Calu3 (cell line): ENCODE measurements around the gene EVL. TPM values are rescaled to one million over a fixed set of nuclear protein-coding genes. Genes with fewer than 3 reads are reported as not detected.
"Not testable (repeated sequence)": the region's sequence is repeated elsewhere in the genome, so short reads cannot be mapped to it uniquely, and the experiment has no call there.

ENCODE experiments used
- BruUV-seq: library from RNA; stranded (reverse); fragments of 400-500 nt; replicated peaks from 2 replicates; lab custom pipeline; 2021; lab: Mats Ljungman, UMichigan
- CTCF ChIA-PET: fragments of 300-600 bp; sonication (Branson Sonifier 250); formaldehyde crosslinking; loops from one replicate; lab custom pipeline; 2022; ENCODE audit warnings: antibody characterized with exemption; lab: Charles Lee
- DNase-seq: peaks from one replicate; pipeline ENCODE4 v3.0.0; 2022
- H3K27ac Mint-ChIP-seq: one replicate; pipeline ENCODE4 v1.8.0; 2022; ENCODE audit warnings: mixed read lengths; ENCODE audit not compliant: unreplicated experiment
- H3K27me3 Mint-ChIP-seq: one replicate; pipeline ENCODE4 v1.8.0; 2022; ENCODE audit warnings: mixed read lengths; ENCODE audit not compliant: unreplicated experiment
- H3K36me3 Mint-ChIP-seq: one replicate; pipeline ENCODE4 v1.8.0; 2022; ENCODE audit warnings: mild to moderate bottlenecking, moderate library complexity, mixed read lengths; ENCODE audit not compliant: insufficient read depth, unreplicated experiment
- H3K4me1 Mint-ChIP-seq: one replicate; pipeline ENCODE4 v1.8.0; 2022; ENCODE audit warnings: mild to moderate bottlenecking, low read depth, mixed read lengths; ENCODE audit not compliant: unreplicated experiment
- H3K4me3 Mint-ChIP-seq: one replicate; pipeline ENCODE4 v1.8.0; 2022; ENCODE audit warnings: mild to moderate bottlenecking, low read depth, moderate library complexity, mixed read lengths; ENCODE audit not compliant: unreplicated experiment
- H3K9me3 Mint-ChIP-seq: one replicate; pipeline ENCODE4 v1.8.0; 2022; ENCODE audit warnings: low read depth, mixed read lengths; ENCODE audit not compliant: unreplicated experiment
- CTCF ChIP-seq: fragments of 200-600 bp; IDR thresholded peaks from one replicate; pipeline ENCODE4 v1.8.0; 2022; ENCODE audit warnings: antibody characterized with exemption; ENCODE audit not compliant: unreplicated experiment
- intact Hi-C: fragments of 100-400 bp; cut with micrococcal nuclease; formaldehyde crosslinking; loops from one replicate; pipeline ENCODE4 v1.10.0; 2022; ENCODE audit not compliant: unreplicated experiment
- total RNA-seq: library from RNA; stranded (reverse); gene quantifications from 2 replicates; pipeline ENCODE4 v1.2.3, GENCODE V29; 2022

EVL gene
- total RNA-seq, 1 experiment from 2014 or later, result 33.5 TPM

- no peak for TF ChIP-seq CTCF
- H3K4me3 Mint-ChIP-seq, result no peak overlapping the region
- H3K9me3 Mint-ChIP-seq, result no peaks in the 10 kb centered on the region
- intact Hi-C loops, result no loop called here
- no peaks in the 10 kb centered on the region for H3K4me1 Mint-ChIP-seq
- H3K27me3 Mint-ChIP-seq, result peaks cover 51% of the 10 kb centered on the region
- BruUV-seq, result no TSS peak
- no peak overlapping the region for H3K27ac Mint-ChIP-seq
- no peak for DNase-seq
- CTCF ChIA-PET, result no interaction called here
- peaks cover 7% of the 10 kb centered on the region for H3K36me3 Mint-ChIP-seq
Measured at GRCh38 chr14:100172811-100173210, 107.6 kb downstream of the EVL start.

- Mint-ChIP-seq H3K27me3 (peaks cover 51% of the 10 kb centered on the region), H3K4me1 (no peaks in the 10 kb centered on the region), H3K27ac (no peak overlapping the region), H3K9me3 (no peaks in the 10 kb centered on the region), H3K36me3 (peaks cover 7% of the 10 kb centered on the region), H3K4me3 (no peak overlapping the region)
- TF ChIP-seq CTCF, result no peak
- no peak for DNase-seq
- CTCF ChIA-PET, result no interaction called here
- intact Hi-C loops, result no loop called here
- BruUV-seq, result no TSS peak
Measured at GRCh38 chr14:100173353-100173752, 108.1 kb downstream of the EVL start.

- Mint-ChIP-seq H3K4me3 (no peak overlapping the region), H3K36me3 (peaks cover 7% of the 10 kb centered on the region), H3K27ac (no peak overlapping the region), H3K4me1 (no peaks in the 10 kb centered on the region), H3K9me3 (no peaks in the 10 kb centered on the region), H3K27me3 (peaks cover 38% of the 10 kb centered on the region)
- TF ChIP-seq CTCF, result no peak
- BruUV-seq, result no TSS peak
- DNase-seq, result no peak
- CTCF ChIA-PET, result no interaction called here
- intact Hi-C loops, result no loop called here
Measured at GRCh38 chr14:100176811-100177327, 111.6 kb downstream of the EVL start.

GRCh38 chr14:100178691-100179090, 113.5 kb downstream of the EVL start:
- TF ChIP-seq CTCF, result no peak
- CTCF ChIA-PET, result no interaction called here
- Mint-ChIP-seq H3K4me1 (no peaks in the 10 kb centered on the region), H3K9me3 (no peaks in the 10 kb centered on the region), H3K27ac (no peak overlapping the region), H3K4me3 (no peak overlapping the region), H3K36me3 (no peaks in the 10 kb centered on the region), H3K27me3 (peaks cover 27% of the 10 kb centered on the region)
- intact Hi-C loops, result no loop called here
- BruUV-seq, result no TSS peak
- DNase-seq, result no peak

- intact Hi-C loops, H3K4me3 Mint-ChIP-seq, H3K36me3 Mint-ChIP-seq, H3K27ac Mint-ChIP-seq, DNase-seq, CTCF ChIA-PET, H3K27me3 Mint-ChIP-seq, H3K4me1 Mint-ChIP-seq, BruUV-seq, H3K9me3 Mint-ChIP-seq: not testable (repeated sequence)
Measured at GRCh38 chr14:100180671-100181070, 115.4 kb downstream of the EVL start.

GRCh38 chr14:100181876-100182551, 116.8 kb downstream of the EVL start:
- DNase-seq, H3K4me1 Mint-ChIP-seq, H3K27me3 Mint-ChIP-seq, H3K36me3 Mint-ChIP-seq, intact Hi-C loops, BruUV-seq, H3K9me3 Mint-ChIP-seq, H3K27ac Mint-ChIP-seq, CTCF ChIA-PET, H3K4me3 Mint-ChIP-seq: not testable (repeated sequence)
